Body of pancreas (tissue), 4 donors: ENCODE measurements around the gene FOXP1. TPM values are rescaled to one million over a fixed set of nuclear protein-coding genes. Genes with fewer than 3 reads are reported as not detected.

Experiments
- ATAC-seq: fragments of 150-250 bp; one replicate; pipeline ENCODE4 v1.9.1; 2016
- DNase-seq, 4 donors: peaks; one replicate each; pipeline ENCODE4 v3.0.0-alpha.2; 2019
- H3K27ac ChIP-seq, 4 donors: fragments of 200-600 bp; sonication (generic); 1 replicate in 3 of 4; 2 replicates in 1 of 4; pipeline versions ENCODE4 v1.5.1 to v1.6.1; 2016 to 2019; ENCODE audit warnings: mild to moderate bottlenecking in 1 of 4, mixed read lengths in 1 of 4, moderate library complexity in 1 of 4
- H3K27me3 ChIP-seq, 2 donors: fragments of 200-600 bp; sonication (generic); one replicate each; pipeline ENCODE4 v1.6.0; 2016; ENCODE audit warnings: mild to moderate bottlenecking in 1 of 2
- H3K36me3 ChIP-seq, 2 donors: fragments of 200-600 bp; sonication (generic); replicated peaks in 1 of 2; 2 replicates each; pipeline ENCODE4 v1.5.1; 2016; ENCODE audit warnings: low read depth in 2 of 2; ENCODE audit not compliant: insufficient read depth in 1 of 2
- H3K4me1 ChIP-seq: fragments of 200-600 bp; sonication (generic); one replicate; pipeline ENCODE4 v1.6.0; 2016
- H3K4me3 ChIP-seq, 2 donors: fragments of 200-600 bp; sonication (generic); 1 replicate in 1 of 2; 2 replicates in 1 of 2; pipeline ENCODE4 v1.5.1; 2016 to 2019
- H3K9me3 ChIP-seq, 3 donors: fragments of 200-600 bp; sonication (generic); 1 replicate in 2 of 3; 2 replicates in 1 of 3; pipeline ENCODE4 v1.5.1; 2016
- CTCF ChIP-seq, 7 experiments: fragments of 450-650 bp in 4 of 7; fragments of 200-600 bp in 3 of 7; sonication (generic) in 3 of 7; IDR thresholded peaks; one replicate each; pipeline ENCODE4 v1.5.1; 2016 to 2019; ENCODE audit warnings: antibody characterized with exemption in 7 of 7
- POLR2A ChIP-seq, 3 donors: fragments of 450-650 bp; IDR thresholded peaks; one replicate each; pipeline ENCODE4 v1.6.1; 2016; ENCODE audit warnings: antibody characterized with exemption in 3 of 3, mild to moderate bottlenecking in 2 of 3
- WGBS, 2 donors: methylation state at CpG; one replicate each; pipeline ENCODE4 v1.1.5; 2017; 5-methylcytosine and 5-hydroxymethylcytosine counted together
- intact Hi-C: fragments of 100-400 bp; cut with DNase I; formaldehyde crosslinking; loops from one replicate; pipeline ENCODE4 v1.15.1; 2023
- total RNA-seq, 2 donors: library from RNA; depleted of rRNA; stranded (reverse); fragments of >200 nt; gene quantifications; one replicate each; pipeline ENCODE4 v1.1.0, GENCODE V29; 2016

Gene FOXP1
- total RNA-seq, 2 donors from 2014 or later = 85.7 to 86.1 TPM

- H3K27me3 ChIP-seq = no peaks in the 10 kb centered on the region
- no peak overlapping the region for H3K4me3 ChIP-seq
- peaks cover 26% of the 10 kb centered on the region for H3K4me1 ChIP-seq
- ATAC-seq (peak; percentile 79), DNase-seq (peak; percentile 22 to 62 (median 44))
- peaks cover 0 to 18% of the 10 kb centered on the region in 2 donors for H3K36me3 ChIP-seq
- WGBS, 2 donors = 40 to 60% methylated on average over 6 of the region's 6 CpGs
- peak overlapping the region; percentile 40 to 73 (median 54) for H3K27ac ChIP-seq
- TF ChIP-seq POLR2A (IDR thresholded peaks at IDR 0.05) (no peak), CTCF (IDR thresholded peaks at IDR 0.05) (no peak)
- no peaks in the 10 kb centered on the region for H3K9me3 ChIP-seq
- intact Hi-C loops = no loop called here
Observed at GRCh38 chr3:70982700-70983140, 600.8 kb downstream of the FOXP1 start.

GRCh38 chr3:70982284-70982683 is 601.2 kb downstream of the FOXP1 start:
- no peaks in the 10 kb centered on the region for H3K9me3 ChIP-seq
- H3K4me1 ChIP-seq = peaks cover 26% of the 10 kb centered on the region
- peak; percentile 20 for ATAC-seq
- 72 to 79% methylated on average over 1 of the region's 1 CpG for WGBS, 2 donors
- no peak for DNase-seq
- TF ChIP-seq CTCF (IDR thresholded peaks at IDR 0.05) = no peak
- no peak for TF ChIP-seq POLR2A (IDR thresholded peaks at IDR 0.05)
- intact Hi-C loops = no loop called here
- no peak overlapping the region for H3K4me3 ChIP-seq
- peaks cover 0 to 18% of the 10 kb centered on the region in 2 donors for H3K36me3 ChIP-seq
- H3K27me3 ChIP-seq = no peaks in the 10 kb centered on the region
- H3K27ac ChIP-seq = peak overlapping the region in 2 of 4 donors; percentile 53 to 73

- WGBS, 2 donors = 74 to 75% methylated on average over 6 of the region's 6 CpGs
- Histone ChIP-seq H3K4me3 (no peak overlapping the region), H3K9me3 (no peaks in the 10 kb centered on the region), H3K4me1 (peaks cover 26% of the 10 kb centered on the region), H3K27ac (peak overlapping the region in 2 of 4 donors; percentile 21 to 73), H3K36me3 (peaks cover 0 to 21% of the 10 kb centered on the region in 2 donors), H3K27me3 (no peaks in the 10 kb centered on the region)
- ATAC-seq (no peak), DNase-seq (no peak)
- TF ChIP-seq CTCF (IDR thresholded peaks at IDR 0.05) (no peak), POLR2A (IDR thresholded peaks at IDR 0.05) (no peak)
- intact Hi-C loops = no loop called here
Observed at GRCh38 chr3:70981231-70981880, 602.2 kb downstream of the FOXP1 start.

GRCh38 chr3:70980646-70981170 is 602.8 kb downstream of the FOXP1 start:
- peaks cover 0 to 19% of the 10 kb centered on the region in 2 donors for H3K36me3 ChIP-seq
- ATAC-seq (no peak), DNase-seq (no peak)
- H3K4me3 ChIP-seq = no peak overlapping the region
- H3K4me1 ChIP-seq = peaks cover 26% of the 10 kb centered on the region
- WGBS, 2 donors = 74 to 80% methylated on average over 8 of the region's 8 CpGs
- H3K27ac ChIP-seq = no peak overlapping the region
- H3K27me3 ChIP-seq = no peaks in the 10 kb centered on the region
- H3K9me3 ChIP-seq = no peaks in the 10 kb centered on the region
- TF ChIP-seq POLR2A (IDR thresholded peaks at IDR 0.05) (no peak), CTCF (IDR thresholded peaks at IDR 0.05) (no peak)
- intact Hi-C loops = no loop called here
